ENCODE data around the gene GNPTG.

GNPTG gene

GRCh38 chr16:1311738-1312466, 39.8 kb upstream of the GNPTG start:
- peaks cover 73% of the 10 kb centered on the region for H4K20me1 ChIP-seq
- H3K27ac ChIP-seq, result peak overlapping the region; percentile 52; the same call in 1 of the 2 replicates

GRCh38 chr16:1312467-1312816, 39.3 kb upstream of the GNPTG start:
- Histone ChIP-seq H3K4me3 (peak overlapping the region; percentile 100; the same call in 1 of the 2 replicates), H3K27ac (no peak overlapping the region), H3K36me3 (peaks cover 65% of the 10 kb centered on the region), H3K9ac (peak overlapping the region; percentile 100), H4K20me1 (peaks cover 78% of the 10 kb centered on the region), H3K4me1 (peaks cover 26% of the 10 kb centered on the region), H3K27me3 (no peaks in the 10 kb centered on the region), H3K4me2 (peak overlapping the region; percentile 94), H3K9me3 (no peaks in the 10 kb centered on the region)
- no peak for TF ChIP-seq Cebpa-rat (IDR thresholded peaks at IDR 0.05)

More at GRCh38 chr16:1311738-1312466, 39.8 kb upstream of the GNPTG start:
- H3K4me3 ChIP-seq, result peak overlapping the region; percentile 100
- H3K9ac ChIP-seq, result peak overlapping the region; percentile 100
- H3K4me2 ChIP-seq, result peak overlapping the region; percentile 94
- TF ChIP-seq Cebpa-rat (IDR thresholded peaks at IDR 0.05), result no peak
- H3K36me3 ChIP-seq, result peaks cover 60% of the 10 kb centered on the region
- no peaks in the 10 kb centered on the region for H3K9me3 ChIP-seq
- no peaks in the 10 kb centered on the region for H3K27me3 ChIP-seq
- peaks cover 30% of the 10 kb centered on the region for H3K4me1 ChIP-seq

- Histone ChIP-seq H3K27me3 (no peaks in the 10 kb centered on the region), H3K4me1 (peaks cover 26% of the 10 kb centered on the region), H3K36me3 (peaks cover 70% of the 10 kb centered on the region), H3K4me3 (no peak overlapping the region), H3K9ac (peak overlapping the region; percentile 100; the same call in 1 of the 2 replicates), H4K20me1 (peaks cover 83% of the 10 kb centered on the region), H3K27ac (no peak overlapping the region), H3K4me2 (peak overlapping the region; percentile 94), H3K9me3 (no peaks in the 10 kb centered on the region)
- TF ChIP-seq Cebpa-rat (IDR thresholded peaks at IDR 0.05), result no peak
Observed at GRCh38 chr16:1312903-1313302, 38.8 kb upstream of the GNPTG start.

DNA sequence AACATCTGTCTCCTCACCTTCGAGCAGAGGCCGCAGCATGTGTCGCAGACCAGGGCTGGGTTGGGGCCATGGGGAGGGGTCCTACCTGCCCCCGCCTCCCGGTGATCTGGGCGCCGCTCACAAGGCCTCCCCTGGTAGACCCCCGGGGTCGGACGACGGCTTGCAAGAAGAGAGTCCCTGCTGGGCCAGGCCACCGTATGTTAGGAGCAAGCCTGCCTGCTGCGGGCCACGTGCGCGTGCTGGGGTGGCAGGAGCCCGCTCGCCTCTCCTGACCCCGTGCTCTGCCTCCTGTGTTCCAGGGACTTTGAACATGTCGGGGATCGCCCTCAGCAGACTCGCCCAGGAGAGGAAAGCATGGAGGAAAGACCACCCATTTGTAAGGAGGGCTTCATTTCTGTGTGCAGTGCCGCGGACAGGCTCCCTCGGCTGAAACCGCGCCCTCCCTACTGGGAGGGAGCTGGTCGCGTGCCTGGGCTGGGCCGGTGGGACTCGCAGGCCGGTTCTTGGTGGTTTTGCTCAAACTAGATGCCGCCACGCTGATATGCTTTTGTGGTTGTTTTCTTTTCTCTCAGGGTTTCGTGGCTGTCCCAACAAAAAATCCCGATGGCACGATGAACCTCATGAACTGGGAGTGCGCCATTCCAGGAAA, 37.9 kb upstream of the GNPTG start:
- Histone ChIP-seq H3K4me1 (peaks cover 26% of the 10 kb centered on the region), H3K9ac (no peak overlapping the region), H3K27ac (no peak overlapping the region), H3K27me3 (no peaks in the 10 kb centered on the region), H4K20me1 (peaks cover 92% of the 10 kb centered on the region), H3K4me2 (no peak overlapping the region; the same call in 1 of the 2 replicates), H3K36me3 (peaks cover 79% of the 10 kb centered on the region), H3K4me3 (no peak overlapping the region), H3K9me3 (no peaks in the 10 kb centered on the region)
- TF ChIP-seq Cebpa-rat (IDR thresholded peaks at IDR 0.05), result no peak

GRCh38 chr16:1314399-1315068, 37.2 kb upstream of the GNPTG start:
- no peak for TF ChIP-seq Cebpa-rat (IDR thresholded peaks at IDR 0.05)
- Histone ChIP-seq H3K4me3 (no peak overlapping the region), H3K27me3 (no peaks in the 10 kb centered on the region), H3K27ac (no peak overlapping the region), H4K20me1 (peaks cover 99% of the 10 kb centered on the region), H3K9ac (no peak overlapping the region), H3K9me3 (no peaks in the 10 kb centered on the region), H3K4me2 (no peak overlapping the region), H3K36me3 (peaks cover 86% of the 10 kb centered on the region), H3K4me1 (peaks cover 26% of the 10 kb centered on the region)

DNA sequence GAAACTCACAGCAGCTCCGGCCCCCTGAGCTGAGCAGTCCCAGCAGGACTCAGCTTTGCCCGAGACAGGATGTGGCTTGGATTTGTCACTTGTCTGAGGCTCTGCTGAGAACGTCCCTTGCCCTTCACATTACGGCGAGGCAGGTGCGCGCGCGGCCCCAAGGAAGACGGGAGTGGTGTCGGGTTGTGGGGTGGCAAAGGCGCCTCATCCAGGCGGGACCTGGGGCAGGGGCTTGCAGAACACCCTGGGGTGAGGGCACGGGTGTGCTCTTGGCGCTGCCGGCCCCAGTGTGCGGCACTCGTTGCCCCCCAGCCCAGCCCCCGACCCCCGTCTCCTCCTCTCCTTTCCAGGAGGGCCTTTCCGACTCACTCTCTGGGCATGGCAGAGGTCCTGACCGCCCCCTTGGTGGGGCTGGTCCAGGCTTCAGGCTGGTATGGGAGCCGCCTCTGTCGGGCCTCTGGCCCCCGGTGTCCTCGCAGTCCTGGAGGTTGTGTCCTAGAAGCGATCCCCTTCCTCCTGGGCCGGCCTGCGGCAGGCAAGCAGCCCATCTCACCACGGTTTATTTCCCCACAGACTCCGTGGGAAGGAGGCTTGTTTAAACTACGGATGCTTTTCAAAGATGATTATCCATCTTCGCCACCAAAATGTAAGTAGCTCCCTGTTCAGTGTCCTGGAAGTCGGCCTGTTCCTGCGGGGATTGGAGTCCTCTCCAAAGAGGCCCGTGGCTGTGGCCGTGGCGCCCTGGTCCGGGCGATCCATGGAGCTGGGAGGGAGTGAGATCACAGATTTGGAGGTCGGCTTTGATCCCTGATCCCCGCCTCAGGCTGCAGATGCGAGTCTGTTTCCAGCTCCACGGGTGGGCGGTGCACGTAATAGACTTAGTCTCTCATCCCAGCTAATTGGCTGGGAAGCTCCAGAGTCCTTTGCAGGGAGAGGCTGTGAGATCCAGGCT, 36.4 kb upstream of the GNPTG start:
- no peak overlapping the region for H3K27ac ChIP-seq
- H4K20me1 ChIP-seq, result peaks cover 100% of the 10 kb centered on the region
- H3K36me3 ChIP-seq, result peaks cover 94% of the 10 kb centered on the region
- no peak for TF ChIP-seq Cebpa-rat (IDR thresholded peaks at IDR 0.05)
- no peak overlapping the region for H3K9ac ChIP-seq
- no peaks in the 10 kb centered on the region for H3K27me3 ChIP-seq
- no peak overlapping the region for H3K4me2 ChIP-seq
- no peaks in the 10 kb centered on the region for H3K9me3 ChIP-seq
- H3K4me3 ChIP-seq, result no peak overlapping the region
- H3K4me1 ChIP-seq, result peaks cover 26% of the 10 kb centered on the region

- TF ChIP-seq Cebpa-rat (IDR thresholded peaks at IDR 0.05), result no peak
- Histone ChIP-seq H3K9me3 (no peaks in the 10 kb centered on the region), H3K27ac (no peak overlapping the region), H3K4me1 (peaks cover 28% of the 10 kb centered on the region), H3K27me3 (no peaks in the 10 kb centered on the region), H3K4me2 (no peak overlapping the region), H3K36me3 (peaks cover 100% of the 10 kb centered on the region), H3K9ac (no peak overlapping the region), H3K4me3 (no peak overlapping the region), H4K20me1 (peaks cover 100% of the 10 kb centered on the region)
Observed at GRCh38 chr16:1316033-1316405, 35.7 kb upstream of the GNPTG start.

GRCh38 chr16:1317479-1318267, 34.1 kb upstream of the GNPTG start:
- Histone ChIP-seq H3K4me1 (peaks cover 24% of the 10 kb centered on the region), H3K9me3 (no peaks in the 10 kb centered on the region), H3K27ac (no peak overlapping the region), H3K36me3 (peaks cover 100% of the 10 kb centered on the region), H3K27me3 (no peaks in the 10 kb centered on the region), H4K20me1 (peaks cover 100% of the 10 kb centered on the region), H3K4me2 (no peak overlapping the region), H3K4me3 (no peak overlapping the region), H3K9ac (no peak overlapping the region)
- TF ChIP-seq Cebpa-rat (IDR thresholded peaks at IDR 0.05), result no peak

DNA sequence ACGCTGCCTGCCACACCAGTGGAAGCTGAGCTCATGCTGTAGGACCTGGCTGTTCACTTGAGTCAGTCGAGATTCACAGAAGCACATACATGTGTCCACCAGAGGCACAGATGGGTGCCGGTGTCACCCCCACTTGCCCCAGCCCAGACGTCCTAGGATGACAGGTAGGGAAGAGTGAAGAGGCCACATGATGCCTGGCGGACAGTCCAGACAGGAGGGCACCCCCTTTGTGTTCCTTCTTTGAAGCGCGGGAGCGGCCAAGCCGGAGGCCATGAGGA, 33.5 kb upstream of the GNPTG start:
- Histone ChIP-seq H3K27ac (no peak overlapping the region), H3K4me2 (no peak overlapping the region), H3K4me3 (no peak overlapping the region), H3K4me1 (peaks cover 25% of the 10 kb centered on the region), H4K20me1 (peaks cover 100% of the 10 kb centered on the region), H3K9ac (no peak overlapping the region), H3K27me3 (no peaks in the 10 kb centered on the region), H3K36me3 (peaks cover 100% of the 10 kb centered on the region), H3K9me3 (no peaks in the 10 kb centered on the region)
- TF ChIP-seq Cebpa-rat (IDR thresholded peaks at IDR 0.05), result no peak

All from BLaER1 (cell line).